ENCODE data around the gene ARID5B.
A peak's percentile ranks its signal among the peaks of the same experiment; 100 is the strongest.

The ARID5B gene

DNA sequence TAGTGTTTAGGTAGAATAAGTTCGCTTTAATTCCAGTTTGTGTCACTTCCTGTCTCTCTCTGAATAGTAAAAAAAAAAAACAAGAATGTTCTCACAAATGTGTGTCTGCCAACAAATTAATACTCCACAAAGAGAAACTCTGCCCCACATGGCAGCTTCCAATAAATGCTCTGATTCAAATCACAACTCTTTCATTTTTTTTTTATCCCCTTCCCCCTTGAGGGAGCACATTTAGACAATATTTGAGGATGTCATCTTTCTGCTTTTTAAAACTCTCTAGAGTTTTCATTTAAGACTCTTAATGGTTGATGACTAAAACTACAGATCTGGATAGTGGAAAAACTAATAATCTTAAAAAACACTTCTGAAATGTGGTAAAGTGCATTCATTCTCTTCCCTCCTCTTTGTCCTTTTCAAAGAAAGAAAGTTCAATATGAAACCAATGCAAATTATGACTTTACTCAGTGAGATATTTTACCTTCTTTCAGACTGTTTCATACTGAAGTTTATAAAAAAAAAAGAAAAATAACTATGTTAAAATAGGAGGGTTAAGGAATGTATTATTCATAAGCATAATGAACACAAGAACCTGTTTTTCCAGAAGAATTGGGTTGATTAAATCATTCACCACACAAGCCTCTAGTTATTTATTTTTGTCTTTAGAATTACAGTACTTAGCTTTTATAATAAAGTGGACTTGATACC is 42.3 kb downstream of the ARID5B start:
- DNase-seq: peak; percentile 52

DNA sequence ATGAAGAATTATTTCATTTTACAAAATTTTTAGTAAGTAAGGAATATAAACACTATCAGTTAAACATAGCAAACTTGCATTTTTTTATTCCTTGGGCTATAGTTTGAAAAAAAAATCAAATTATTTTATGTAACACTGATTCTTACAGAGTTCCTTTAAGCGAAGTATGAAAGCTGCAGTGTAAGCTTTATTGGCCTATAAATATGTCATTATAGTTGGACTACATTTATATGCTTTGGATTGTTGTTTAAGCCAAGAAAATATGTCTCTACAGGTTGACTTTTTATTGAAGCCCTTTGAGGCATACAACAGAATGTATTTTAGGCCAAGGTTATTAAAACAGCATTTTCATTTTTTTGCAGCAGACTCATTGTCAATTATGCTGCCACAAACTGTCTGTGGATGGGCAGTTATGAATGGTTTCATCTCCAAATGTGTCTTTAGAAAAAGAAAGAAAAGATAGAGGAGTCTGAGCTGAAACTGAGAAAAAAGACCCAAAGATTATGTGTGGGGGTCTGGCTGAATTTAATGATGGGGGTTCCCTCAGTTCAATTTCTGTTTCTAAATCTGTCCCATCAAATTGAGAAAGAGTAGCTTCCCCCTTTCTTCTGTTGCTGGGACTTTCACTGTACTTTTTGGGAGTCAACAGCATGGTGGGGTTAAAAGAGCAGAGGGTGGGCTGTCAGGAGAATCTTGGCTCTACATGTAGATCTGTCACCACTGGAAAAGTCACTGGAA is 43.1 kb downstream of the ARID5B start:
- no peak for DNase-seq

DNA sequence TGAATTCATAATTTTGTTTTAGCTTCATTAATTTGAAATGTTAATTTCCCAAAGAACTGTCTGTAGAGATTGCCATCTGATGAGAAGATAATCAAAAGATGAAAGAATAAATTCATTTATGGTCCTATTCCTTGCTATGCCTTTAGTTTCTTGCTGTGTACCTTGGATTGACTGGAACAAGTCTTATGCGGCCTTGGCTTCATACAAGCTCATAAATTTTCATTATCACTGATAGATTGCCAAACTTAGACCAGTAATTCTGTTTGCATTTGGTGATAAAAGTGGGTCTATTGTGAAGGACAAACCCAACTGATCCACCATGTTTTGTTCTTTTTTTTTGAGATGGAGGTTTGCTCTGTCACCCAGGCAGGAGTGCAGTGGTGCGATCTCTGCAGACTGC is 48.2 kb downstream of the ARID5B start:
- DNase-seq: no peak

DNA sequence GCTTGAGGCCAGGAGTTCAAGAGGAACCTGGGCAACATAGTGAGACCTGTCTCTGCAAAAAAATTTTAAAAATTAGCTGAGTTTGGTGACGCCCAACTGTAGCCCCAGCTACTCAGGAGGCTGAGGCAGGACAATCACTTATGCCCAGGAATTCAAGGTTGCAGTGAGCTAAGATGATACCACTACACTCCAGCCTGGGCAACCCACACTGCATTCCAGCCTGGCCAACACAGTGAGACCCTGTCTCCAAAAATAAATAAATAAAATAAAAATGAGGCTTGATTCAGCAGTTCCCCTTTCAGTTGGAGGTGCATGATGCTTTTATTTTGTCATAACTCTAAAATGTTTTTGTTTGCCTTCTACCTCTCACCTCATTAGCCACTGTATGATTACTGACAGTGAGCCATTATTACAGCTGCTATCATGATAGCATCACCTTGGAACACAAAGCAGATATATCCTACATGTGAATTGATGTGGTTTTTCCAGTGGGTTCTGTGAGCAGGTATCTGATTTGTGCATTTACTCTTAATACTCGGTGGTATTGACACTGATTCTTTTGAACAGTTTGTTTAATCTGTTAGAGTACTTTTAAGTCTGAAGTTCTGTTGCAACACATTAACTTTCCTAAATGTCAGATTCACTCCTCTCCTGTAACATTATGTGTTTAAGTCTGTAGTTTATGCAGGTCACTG is 49.1 kb downstream of the ARID5B start:
- no peak for DNase-seq

DNA sequence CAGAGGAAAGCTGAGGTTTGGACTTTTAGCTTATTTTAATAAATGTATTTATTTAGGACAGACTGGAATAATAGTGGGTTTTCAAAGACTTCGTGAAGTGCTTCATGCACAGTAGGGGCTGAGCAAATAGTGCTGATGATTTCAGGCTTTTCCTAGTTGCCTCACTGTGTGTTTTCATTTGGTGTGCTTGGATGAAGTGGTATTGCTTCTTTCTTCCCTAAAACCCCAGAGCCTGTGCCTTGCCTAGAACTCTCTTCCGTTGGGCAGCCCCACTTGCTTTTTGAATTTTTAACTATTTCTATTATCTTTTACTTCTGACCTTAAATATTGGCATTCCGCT is 49.6 kb downstream of the ARID5B start:
- DNase-seq: no peak

DNA sequence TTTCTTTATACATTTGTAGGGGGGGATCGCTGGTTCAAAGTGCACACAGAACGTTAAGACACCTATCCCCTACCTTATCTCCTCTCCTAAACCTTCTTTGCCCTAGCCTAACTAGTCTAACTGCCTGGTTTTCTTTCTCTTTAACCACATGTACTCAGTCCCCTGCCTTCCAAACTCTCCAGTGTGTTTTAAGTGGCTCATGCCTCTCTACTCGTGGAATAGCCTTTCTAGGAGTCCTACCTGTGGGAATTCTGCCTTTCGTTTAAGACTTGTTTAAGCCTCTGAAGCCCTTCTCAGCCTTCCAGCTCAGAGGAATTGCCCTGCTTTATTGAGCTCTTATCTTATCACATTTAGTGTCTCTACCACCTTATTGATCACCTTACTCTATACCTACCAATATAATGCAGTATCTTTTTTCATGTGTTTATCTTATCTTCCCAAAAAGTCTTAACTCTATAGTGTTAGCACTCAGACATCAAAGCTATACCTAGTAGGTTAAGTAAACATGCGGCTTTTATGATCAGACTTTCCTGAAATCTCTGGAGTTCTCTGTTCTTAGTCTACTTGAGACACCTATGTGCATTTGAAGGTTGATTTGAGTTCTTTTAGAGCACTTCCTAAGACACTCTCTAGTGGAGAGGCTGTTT is 50.7 kb downstream of the ARID5B start:
- DNase-seq: no peak

DNA sequence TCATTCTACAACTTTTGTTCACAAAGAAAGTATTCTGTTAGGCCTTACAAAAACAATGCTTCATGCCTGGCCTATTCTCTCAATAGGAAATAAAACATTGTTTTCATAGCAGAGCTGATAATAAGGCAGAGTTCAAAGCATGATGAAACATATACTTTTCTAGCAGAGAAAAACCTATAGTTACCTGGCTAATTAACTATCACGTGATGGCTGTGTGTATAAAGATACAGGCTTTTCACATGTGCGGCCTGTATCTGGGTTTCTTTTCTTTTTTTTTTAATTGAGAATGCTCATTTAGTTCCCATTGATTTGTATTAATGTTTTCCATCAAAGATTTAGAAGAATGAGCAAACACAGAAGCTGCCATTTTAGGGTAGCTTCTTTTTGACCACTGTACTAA is 51.7 kb downstream of the ARID5B start:
- no peak for DNase-seq

DNA sequence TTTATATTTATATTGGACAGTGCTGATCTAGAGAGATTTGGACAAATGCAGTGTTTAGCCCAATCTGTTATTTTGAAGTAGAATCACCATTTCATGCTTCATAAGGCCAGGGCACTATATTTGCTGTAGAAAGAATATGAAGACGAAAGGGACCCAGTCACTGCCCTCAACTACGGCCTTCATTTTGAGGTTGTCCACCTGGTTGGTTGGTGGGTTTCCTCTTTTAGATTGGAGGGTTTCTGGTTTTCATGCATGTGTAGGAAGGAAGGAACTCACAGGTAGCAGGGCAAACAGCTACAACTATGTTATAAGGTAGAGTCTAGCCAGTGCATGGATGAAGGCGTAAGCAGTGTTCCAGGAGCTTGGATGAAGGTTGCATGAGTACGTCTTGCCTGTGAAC is 56.3 kb downstream of the ARID5B start:
- no peak for DNase-seq

DNA sequence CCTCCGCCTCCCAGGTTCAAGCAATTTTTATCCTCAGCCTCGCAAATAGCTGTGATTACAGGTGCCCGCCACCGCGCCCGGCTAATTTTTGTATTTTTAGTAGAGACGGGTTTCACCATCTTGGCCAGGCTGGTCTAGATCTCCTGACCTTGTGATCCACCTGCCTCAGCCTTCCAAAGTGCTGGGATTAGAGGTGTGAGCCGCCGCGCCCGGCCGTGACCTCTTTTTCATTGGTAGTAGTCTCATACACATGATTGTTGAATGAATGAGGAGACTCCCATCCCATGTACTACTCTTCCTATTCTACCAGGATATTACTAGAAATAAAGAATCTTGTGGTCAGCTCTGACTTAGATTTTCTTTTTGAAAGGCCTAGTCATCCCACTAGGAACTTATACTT is 56.8 kb downstream of the ARID5B start:
- no peak for DNase-seq

DNA sequence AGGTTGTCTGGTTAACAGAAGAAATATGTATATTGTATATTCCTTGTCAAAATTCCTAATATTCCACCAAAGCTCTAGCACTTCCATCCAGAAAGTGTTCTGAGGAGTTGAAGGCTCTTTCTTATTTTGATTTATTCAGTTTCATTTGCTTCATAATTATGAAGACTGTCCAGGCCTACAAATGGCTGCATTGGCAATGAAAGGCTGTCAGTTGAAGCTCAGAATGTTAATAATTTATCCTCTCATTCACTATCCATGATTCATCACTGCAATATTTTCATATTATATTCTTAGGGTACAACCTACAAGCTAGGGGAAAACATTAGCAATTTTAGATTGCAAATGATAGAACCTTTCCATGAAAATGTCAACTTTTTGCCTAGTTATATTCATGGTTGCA is 57.3 kb downstream of the ARID5B start:
- no peak for DNase-seq

DNA sequence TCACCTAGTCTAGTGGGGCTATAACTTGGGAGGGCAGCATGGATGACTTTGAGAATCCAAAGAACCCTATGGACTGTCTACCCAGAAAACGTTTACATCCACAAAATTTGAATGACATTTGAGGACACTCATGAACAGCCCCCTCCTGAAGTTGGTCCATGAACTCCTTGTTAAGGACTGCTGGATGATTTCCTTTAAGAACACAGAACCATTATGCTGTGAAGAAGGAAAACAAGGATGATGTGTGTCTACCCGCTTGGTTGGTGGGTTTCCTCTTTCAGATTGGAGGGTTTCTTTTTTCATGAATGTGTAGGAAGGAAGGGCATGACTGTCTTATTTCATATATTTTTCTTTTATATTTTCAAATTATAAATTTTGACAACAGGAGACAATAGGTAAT is 58.3 kb downstream of the ARID5B start:
- DNase-seq: no peak

DNA sequence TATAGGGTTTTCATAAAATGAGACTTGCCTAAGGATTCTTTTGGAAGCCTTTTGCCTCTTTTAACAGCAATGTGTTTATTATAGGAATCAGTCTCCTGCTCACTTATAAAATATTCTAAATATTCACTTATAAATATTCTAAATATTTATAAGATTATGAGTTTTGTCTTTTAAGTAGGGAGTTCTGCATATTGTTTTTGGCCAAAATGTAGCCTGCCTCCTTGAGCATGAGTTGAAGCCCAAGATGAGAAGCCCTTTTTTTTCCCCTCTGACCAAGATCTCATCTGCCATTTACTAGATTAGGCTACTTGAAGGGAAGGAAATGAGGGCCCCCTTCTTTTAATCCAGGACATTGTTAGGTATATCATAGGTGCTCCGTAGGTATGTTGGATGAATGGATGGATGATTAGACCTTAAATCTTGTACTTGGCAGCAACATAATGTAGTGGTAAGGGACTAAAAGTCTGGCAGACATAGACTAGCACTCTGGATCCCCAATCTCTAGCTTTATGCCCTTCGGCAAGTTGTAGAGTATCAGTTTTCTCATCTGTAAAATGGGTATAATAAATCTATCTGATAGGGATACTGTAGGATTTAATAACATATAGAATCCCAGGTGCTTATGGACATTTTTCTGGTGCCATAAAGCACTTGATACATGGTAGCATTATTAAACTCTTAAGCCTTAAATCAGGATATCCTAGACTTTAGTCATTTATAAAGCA is 59.1 kb downstream of the ARID5B start:
- no peak for DNase-seq

DNA sequence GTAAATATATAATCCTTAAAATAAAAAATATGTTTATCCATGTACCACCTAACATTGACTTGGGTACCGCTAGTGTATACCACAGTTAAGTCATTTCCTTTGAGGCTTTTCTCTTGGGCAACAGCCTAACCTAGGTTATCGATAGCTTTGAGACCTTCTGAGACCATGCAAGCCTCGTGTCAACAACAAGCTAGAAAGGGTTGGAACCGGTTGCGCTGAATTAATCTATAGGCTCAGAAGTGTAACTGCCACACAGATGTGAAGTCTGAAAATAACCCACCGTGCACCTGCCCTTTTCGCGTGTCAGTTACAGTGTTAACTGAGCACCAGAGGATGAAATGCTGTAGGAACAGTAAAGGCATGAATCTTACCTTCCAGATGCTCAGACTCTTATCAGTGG is 59.8 kb downstream of the ARID5B start:
- peak; percentile 19 for DNase-seq

DNA sequence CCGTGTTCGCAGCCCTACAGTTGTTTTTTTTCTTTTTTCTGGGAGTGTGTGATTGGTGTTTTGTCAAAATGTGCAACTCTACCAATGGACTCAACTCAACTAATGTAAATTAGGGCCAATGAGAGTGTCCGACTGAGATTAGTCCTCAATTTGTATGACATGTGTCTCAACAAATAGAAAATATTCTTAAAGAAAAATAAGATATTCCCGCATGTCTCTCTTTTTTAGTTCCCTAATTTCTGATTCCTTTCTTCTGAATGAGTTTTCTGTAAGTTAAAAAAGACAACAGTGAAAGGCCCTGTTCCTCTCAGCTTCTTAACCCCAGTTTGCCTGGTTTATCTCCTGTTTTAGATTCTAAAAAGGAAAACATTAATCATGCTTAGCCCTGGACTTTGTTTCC is 61.5 kb downstream of the ARID5B start:
- DNase-seq: no peak

DNA sequence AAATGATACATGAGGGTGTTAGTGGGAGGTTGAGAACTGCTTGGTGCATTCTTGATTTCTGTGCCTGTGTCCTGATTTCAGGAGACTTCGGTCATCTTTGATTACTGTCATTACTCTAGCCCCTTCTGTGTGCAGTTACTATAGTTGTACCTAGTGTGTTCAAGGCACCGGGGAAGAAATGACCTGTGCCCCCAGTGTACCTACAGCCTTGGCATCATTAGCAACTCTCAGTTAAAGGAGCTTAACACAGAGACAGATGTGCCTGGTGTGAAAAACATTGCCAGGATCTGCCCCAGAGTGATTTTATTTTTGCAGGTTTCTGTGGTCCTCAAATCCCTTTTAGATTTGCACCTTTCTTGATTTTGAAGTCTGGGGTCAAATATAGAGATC is 62.2 kb downstream of the ARID5B start:
- DNase-seq: no peak

DNA sequence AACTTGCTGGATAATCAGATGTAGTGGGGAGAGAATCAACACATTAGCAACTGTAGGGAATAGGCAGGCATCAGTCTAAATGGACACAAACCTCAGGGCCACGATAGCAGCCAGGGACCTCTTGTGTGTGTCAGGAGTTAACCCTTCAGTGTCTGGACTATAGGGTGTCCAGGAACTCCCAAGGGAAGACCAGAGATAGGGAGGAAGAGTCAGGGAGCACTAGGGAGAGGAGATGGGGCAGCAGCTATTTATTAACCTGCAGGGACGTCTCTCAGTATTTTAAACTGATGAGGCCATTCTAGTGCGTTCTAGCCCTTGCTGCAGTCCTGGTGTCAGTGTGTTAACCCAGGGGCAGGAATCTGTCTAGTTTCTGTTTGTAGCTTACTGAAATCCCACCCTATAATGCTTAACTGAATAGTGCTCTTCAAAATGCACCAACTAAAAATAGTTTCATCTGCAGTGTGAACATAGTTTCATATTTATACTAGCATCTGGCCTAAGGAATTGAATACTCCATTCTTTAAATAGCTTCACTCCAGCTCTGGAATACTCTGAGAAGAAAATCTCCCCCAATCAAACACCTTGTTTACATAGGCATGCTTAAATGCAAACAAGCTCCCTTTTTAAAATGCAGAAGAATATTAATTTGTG is 62.7 kb downstream of the ARID5B start:
- DNase-seq: no peak

DNA sequence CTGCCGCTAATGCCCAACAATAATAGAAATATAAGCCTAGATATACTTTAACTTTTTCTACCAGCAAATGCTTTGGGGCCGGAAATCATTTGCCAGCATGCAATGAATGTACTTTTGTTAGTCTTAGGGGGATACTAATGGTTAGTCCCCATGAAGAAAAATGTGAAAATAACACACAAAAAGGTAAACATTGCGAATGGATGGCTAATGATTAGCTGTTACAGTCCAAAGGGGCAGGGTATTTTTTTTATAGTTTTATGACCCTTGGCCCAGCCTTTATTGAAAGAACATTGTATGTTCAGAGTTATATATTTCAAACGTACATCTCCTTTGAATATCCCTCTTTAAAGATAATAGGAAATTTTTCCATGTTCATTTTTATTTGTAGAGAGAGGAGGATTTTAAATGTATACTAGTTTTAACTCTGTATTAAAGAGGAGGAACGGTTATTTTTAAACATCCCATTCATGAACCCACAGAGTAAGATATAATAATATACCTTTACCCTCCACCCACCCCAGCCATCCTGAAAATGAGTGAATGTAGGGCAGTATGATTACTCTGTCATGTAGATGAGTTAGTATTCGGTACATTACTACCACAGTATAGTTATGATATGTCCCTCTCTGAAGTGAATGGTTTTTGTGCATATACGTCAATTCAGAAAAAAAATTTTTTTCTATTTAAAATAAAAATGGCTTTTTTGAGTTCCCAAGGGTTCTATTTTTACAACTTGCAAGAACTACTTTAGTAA is 63.6 kb downstream of the ARID5B start:
- peak; percentile 20 for DNase-seq

DNA sequence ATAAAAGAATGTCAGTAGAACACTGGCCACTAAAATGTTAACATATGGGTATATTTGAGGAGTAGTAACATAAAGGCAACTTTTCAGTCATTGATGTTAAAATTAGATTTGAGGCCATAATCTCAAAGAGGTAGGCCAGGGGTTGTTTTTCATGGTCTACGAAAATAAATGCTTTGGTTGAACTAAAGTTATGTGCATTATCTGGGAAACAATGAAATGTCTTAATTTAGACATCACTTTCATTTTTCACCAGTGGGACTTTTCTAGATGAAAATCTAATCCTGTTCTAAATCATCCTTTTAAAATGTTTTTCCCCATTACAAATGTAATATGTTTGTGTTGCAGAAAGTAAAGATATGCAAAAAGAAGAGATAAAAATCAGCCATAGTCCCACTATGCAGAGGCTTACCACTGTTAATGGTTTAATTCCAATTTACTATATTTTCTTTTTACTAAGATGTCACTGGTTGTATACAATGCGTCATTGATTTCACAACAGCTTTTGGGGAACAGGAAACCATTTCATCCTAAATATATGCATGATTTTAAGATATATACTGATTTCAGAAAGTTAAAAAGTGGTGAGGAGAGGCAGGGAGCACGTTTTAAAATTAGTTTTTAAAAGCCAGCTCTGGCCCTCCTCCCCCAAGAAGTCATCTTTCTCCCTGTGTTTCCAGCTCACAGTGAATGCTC is 64.3 kb downstream of the ARID5B start:
- DNase-seq: no peak

DNA sequence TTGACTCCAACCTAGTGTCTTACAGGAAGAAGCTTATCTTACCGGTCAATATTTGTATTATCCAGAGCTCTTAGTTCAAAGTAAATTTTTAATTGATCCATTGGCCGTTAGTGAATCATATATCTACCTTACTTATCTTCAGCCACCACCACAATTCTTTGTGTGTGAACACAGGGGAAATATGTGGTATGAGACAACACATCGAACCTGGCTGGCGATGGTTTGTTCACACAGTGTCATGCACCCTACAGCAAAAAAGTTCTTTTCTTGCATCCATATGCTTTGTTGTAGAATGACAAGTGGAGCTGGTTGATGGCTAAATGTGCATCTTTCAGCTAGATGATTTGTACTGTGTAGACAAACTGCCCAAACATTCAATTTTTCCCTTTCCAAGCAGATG is 65.8 kb downstream of the ARID5B start:
- no peak for DNase-seq

DNA sequence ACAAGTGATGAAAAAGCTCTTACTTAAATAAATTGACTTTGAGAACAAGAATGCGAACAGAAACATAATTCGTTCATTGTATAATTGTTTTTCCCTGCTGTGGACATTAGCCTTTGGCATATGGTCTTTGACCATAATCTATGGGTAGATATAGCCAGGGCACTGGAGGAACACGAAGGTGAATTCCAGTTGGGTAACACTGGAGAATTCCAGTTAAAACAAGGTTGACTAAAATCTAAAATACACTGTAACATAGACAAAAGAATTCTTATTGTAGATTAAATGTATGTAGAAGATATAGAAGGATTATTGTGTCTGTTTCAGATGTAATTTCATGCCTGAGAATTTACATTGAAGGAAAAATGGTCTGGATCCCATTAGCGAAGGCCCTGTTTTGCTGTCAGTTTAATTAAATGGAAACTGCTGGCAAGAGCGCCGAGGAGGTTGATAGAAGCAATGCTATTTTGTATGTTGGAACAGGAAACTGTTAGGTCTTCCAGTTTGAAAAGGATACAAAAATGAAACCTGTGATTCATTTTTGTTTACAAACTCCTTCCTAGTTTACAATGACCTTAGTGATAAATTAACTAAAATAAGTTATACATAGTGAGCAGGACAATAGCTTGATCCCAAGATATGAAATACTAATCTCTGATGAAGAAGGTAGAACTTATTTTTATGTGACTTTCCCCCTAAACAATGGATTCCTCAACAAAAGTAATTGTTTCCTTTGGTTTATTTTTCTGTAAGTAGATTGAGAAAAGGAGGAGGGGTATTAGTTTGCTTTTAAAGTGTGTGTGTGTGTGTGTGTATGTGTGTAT is 68.9 kb downstream of the ARID5B start:
- no peak for DNase-seq
